Muscle of back (tissue), 10 donors: ENCODE results near the gene MNS1. TPM values are rescaled to one million over a fixed set of nuclear protein-coding genes. Genes with fewer than 3 reads are reported as not detected.

Experiments used
- polyA plus RNA-seq, 10 donors: library from polyadenylated mRNA; unstranded; fragments of 120-200 nt; gene quantifications; one replicate each; pipeline ENCODE4 v1.2.1, GENCODE V29; 2013; ENCODE audit not compliant: insufficient read length in 10 of 10

The MNS1 gene
- polyA plus RNA-seq, 10 donors: 5.1 to 8.5 (median 6.9) TPM

Other genes starting within 250 kb of the MNS1 start
- gene RFX7, start 221.3 kb downstream of the MNS1 start, polyA plus RNA-seq: 10 to 100 TPM in 9 of 10 donors, 1 to 10 TPM in 1; 9.6 to 17.6 (median 14.2) TPM
- 1 to 10 TPM; 1.9 to 4.3 (median 2.6) TPM for gene TEX9, start 99.7 kb downstream of the MNS1 start, polyA plus RNA-seq